ENCODE measurements around the gene UIMC1. TPM values are rescaled to one million over a fixed set of nuclear protein-coding genes. Genes with fewer than 3 reads are reported as not detected.

UIMC1 gene
- total RNA-seq, 1 donor from 2014 or later: 36.1 TPM

GRCh38 chr5:176886336-176887251, 120.0 kb downstream of the UIMC1 start:
- H3K9ac ChIP-seq (ENCODE audit: low read length): no peak overlapping the region
- H3K27ac Mint-ChIP-seq (ENCODE audit: unreplicated experiment): no peak overlapping the region
- H3K27me3 ChIP-seq (ENCODE audit: insufficient read depth, low read length): peaks cover 7% of the 10 kb centered on the region
- TF ChIP-seq, protein P1, sequence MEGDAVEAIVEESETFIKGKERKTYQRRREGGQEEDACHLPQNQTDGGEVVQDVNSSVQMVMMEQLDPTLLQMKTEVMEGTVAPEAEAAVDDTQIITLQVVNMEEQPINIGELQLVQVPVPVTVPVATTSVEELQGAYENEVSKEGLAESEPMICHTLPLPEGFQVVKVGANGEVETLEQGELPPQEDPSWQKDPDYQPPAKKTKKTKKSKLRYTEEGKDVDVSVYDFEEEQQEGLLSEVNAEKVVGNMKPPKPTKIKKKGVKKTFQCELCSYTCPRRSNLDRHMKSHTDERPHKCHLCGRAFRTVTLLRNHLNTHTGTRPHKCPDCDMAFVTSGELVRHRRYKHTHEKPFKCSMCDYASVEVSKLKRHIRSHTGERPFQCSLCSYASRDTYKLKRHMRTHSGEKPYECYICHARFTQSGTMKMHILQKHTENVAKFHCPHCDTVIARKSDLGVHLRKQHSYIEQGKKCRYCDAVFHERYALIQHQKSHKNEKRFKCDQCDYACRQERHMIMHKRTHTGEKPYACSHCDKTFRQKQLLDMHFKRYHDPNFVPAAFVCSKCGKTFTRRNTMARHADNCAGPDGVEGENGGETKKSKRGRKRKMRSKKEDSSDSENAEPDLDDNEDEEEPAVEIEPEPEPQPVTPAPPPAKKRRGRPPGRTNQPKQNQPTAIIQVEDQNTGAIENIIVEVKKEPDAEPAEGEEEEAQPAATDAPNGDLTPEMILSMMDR (IDR thresholded peaks at IDR 0.05; ENCODE audit: insufficient read depth, low read depth, low read length): no peak
- no peak for TF ChIP-seq EZH2 (IDR thresholded peaks at IDR 0.05; ENCODE audit: insufficient read depth, low read length)
- H3K4me2 ChIP-seq (ENCODE audit: low read length): no peak overlapping the region
- no peak overlapping the region for H3K27ac ChIP-seq (ENCODE audit: low read depth, low read length)
- no peaks in the 10 kb centered on the region for H3K79me2 ChIP-seq (ENCODE audit: insufficient read depth, low read length)
- peaks cover 3% of the 10 kb centered on the region for H3K36me3 Mint-ChIP-seq (ENCODE audit: low read depth, unreplicated experiment)
- H3K4me3 Mint-ChIP-seq (ENCODE audit: unreplicated experiment): peak overlapping the region; percentile 21
- H3K4me1 Mint-ChIP-seq (ENCODE audit: low read depth, unreplicated experiment): peaks cover 14% of the 10 kb centered on the region
- H3K27me3 Mint-ChIP-seq (ENCODE audit: low read depth, unreplicated experiment): peaks cover 58% of the 10 kb centered on the region
- no peaks in the 10 kb centered on the region for H4K20me1 ChIP-seq (ENCODE audit: insufficient read depth, low read length)
- H3K9me3 ChIP-seq (ENCODE audit: insufficient read depth, low read depth, low read length): no peaks in the 10 kb centered on the region
- no peak overlapping the region for H3K4me3 ChIP-seq (ENCODE audit: insufficient read depth, low read depth, low read length)
- DNase-seq (ENCODE audit: low read depth): no peak
- H3K9me3 Mint-ChIP-seq (ENCODE audit: unreplicated experiment): peaks cover 5% of the 10 kb centered on the region
- no peaks in the 10 kb centered on the region for H3K4me1 ChIP-seq (ENCODE audit: insufficient read depth, low read length)
- no peak for FAIRE-seq
- H2AFZ ChIP-seq (ENCODE audit: low read depth, low read length): no peak overlapping the region
- H3K36me3 ChIP-seq (ENCODE audit: insufficient read depth, low read length): no peaks in the 10 kb centered on the region

DNA sequence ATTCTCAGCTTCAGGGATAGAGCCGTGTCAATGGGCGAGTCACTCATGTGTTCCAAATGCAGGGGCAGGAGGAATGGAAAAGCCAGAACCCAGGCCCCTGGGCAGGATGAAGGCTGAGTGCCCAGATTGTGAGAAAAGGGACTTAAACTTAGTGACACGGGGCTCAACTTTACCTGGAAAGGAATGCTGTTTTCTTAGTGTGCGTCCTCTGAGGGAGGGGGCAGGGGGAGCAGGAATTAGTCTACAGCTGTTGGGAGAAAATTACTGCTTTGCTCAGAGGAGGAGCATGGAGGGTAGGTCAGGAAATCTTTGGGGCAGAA, 122.0 kb downstream of the UIMC1 start:
- Histone ChIP-seq H3K4me1 (ENCODE audit: insufficient read depth, low read length) (no peaks in the 10 kb centered on the region), H3K4me3 (ENCODE audit: insufficient read depth, low read depth, low read length) (no peak overlapping the region), H3K27me3 (ENCODE audit: insufficient read depth, low read length) (peaks cover 7% of the 10 kb centered on the region), H3K27ac (ENCODE audit: low read depth, low read length) (no peak overlapping the region), H3K9me3 (ENCODE audit: insufficient read depth, low read depth, low read length) (no peaks in the 10 kb centered on the region), H4K20me1 (ENCODE audit: insufficient read depth, low read length) (no peaks in the 10 kb centered on the region), H3K4me2 (ENCODE audit: low read length) (no peak overlapping the region), H2AFZ (ENCODE audit: low read depth, low read length) (no peak overlapping the region), H3K36me3 (ENCODE audit: insufficient read depth, low read length) (no peaks in the 10 kb centered on the region), H3K79me2 (ENCODE audit: insufficient read depth, low read length) (no peaks in the 10 kb centered on the region), H3K9ac (ENCODE audit: low read length) (no peak overlapping the region)
- DNase-seq (ENCODE audit: low read depth) (no peak), FAIRE-seq (no peak)
- TF ChIP-seq, protein P1 (IDR thresholded peaks at IDR 0.05; ENCODE audit: insufficient read depth, low read depth, low read length): no peak
- no peak for TF ChIP-seq EZH2 (IDR thresholded peaks at IDR 0.05; ENCODE audit: insufficient read depth, low read length)
- no peak overlapping the region for H3K4me3 Mint-ChIP-seq (ENCODE audit: unreplicated experiment)
- peak overlapping the region; percentile 6 for H3K27ac Mint-ChIP-seq (ENCODE audit: unreplicated experiment)
- peaks cover 14% of the 10 kb centered on the region for H3K4me1 Mint-ChIP-seq (ENCODE audit: low read depth, unreplicated experiment)
- peaks cover 45% of the 10 kb centered on the region for H3K27me3 Mint-ChIP-seq (ENCODE audit: low read depth, unreplicated experiment)
- no peaks in the 10 kb centered on the region for H3K9me3 Mint-ChIP-seq (ENCODE audit: unreplicated experiment)
- no peaks in the 10 kb centered on the region for H3K36me3 Mint-ChIP-seq (ENCODE audit: low read depth, unreplicated experiment)
